CD8-positive, alpha-beta memory T cell (primary cell): ENCODE measurements around the gene ACTR5. TPM values are rescaled to one million over a fixed set of nuclear protein-coding genes. Genes with fewer than 3 reads are reported as not detected.
"Not testable (repeated sequence)": the region's sequence is repeated elsewhere in the genome, so short reads cannot be mapped to it uniquely, and the experiment has no call there.

Experiments
- CTCF ChIA-PET: fragments of 350-600 bp; sonication (Branson Sonifier 250); formaldehyde crosslinking; loops from one replicate; lab custom pipeline; 2021; ENCODE audit warnings: antibody characterized with exemption; lab: Charles Lee
- POLR2A ChIA-PET: fragments of 350-600 bp; sonication (Branson Sonifier 250); formaldehyde crosslinking; loops from one replicate; lab custom pipeline; 2021; ENCODE audit warnings: antibody characterized with exemption; lab: Charles Lee
- DNase-seq, 5 donors: peaks; one replicate each; pipeline versions ENCODE4 v3.0.0 to v3.0.0-alpha.2; 2020 to 2022; ENCODE audit warnings: mixed read lengths in 1 of 5
- H3K27ac ChIP-seq: one replicate; pipeline ENCODE4 v1.7.0; 2013; ENCODE audit warnings: low read depth, mild to moderate bottlenecking, low read length, moderate library complexity
- H3K27me3 ChIP-seq: 2 replicates; pipeline ENCODE4 v1.7.0; 2013; ENCODE audit warnings: low read length, mild to moderate bottlenecking; ENCODE audit not compliant: insufficient read depth, poor library complexity, severe bottlenecking
- H3K36me3 ChIP-seq: 2 replicates; pipeline ENCODE4 v1.7.0; 2013; ENCODE audit warnings: mild to moderate bottlenecking, low read length, moderate library complexity; ENCODE audit not compliant: insufficient read depth
- H3K4me1 ChIP-seq: 2 replicates; pipeline ENCODE4 v1.7.0; 2013; ENCODE audit warnings: mild to moderate bottlenecking, low read length, moderate library complexity; ENCODE audit not compliant: insufficient read depth
- H3K4me3 ChIP-seq: 2 replicates; pipeline ENCODE4 v1.7.0; 2013; ENCODE audit warnings: mild to moderate bottlenecking, low read length
- H3K9me3 ChIP-seq: 2 replicates; pipeline ENCODE4 v1.7.0; 2013; ENCODE audit warnings: mild to moderate bottlenecking, low read length
- H3K27ac Mint-ChIP-seq, 8 donors: one replicate each; pipeline ENCODE4 v1.8.0; 2020 to 2021; ENCODE audit warnings: mixed read lengths in 8 of 8, mild to moderate bottlenecking in 6 of 8, inconsistent platforms in 3 of 8, moderate library complexity in 3 of 8
- H3K27me3 Mint-ChIP-seq, 2 donors: one replicate each; pipeline ENCODE4 v1.8.0; 2020 to 2021; ENCODE audit warnings: mixed read lengths in 2 of 2, mild to moderate bottlenecking in 1 of 2, moderate library complexity in 1 of 2
- H3K36me3 Mint-ChIP-seq, 3 donors: one replicate each; pipeline ENCODE4 v1.8.0; 2020 to 2021; ENCODE audit warnings: mixed read lengths in 3 of 3, inconsistent platforms in 1 of 3, mild to moderate bottlenecking in 1 of 3
- H3K4me1 Mint-ChIP-seq, 3 donors: one replicate each; pipeline ENCODE4 v1.8.0; 2020 to 2021; ENCODE audit warnings: mixed read lengths in 3 of 3, inconsistent platforms in 1 of 3, mild to moderate bottlenecking in 1 of 3
- H3K4me3 Mint-ChIP-seq, 7 donors: one replicate each; pipeline ENCODE4 v1.8.0; 2020 to 2021; ENCODE audit warnings: mixed read lengths in 7 of 7, mild to moderate bottlenecking in 6 of 7, moderate library complexity in 4 of 7, inconsistent platforms in 2 of 7
- H3K9me3 Mint-ChIP-seq, 5 donors: one replicate each; pipeline ENCODE4 v1.8.0; 2020 to 2022; ENCODE audit warnings: mixed read lengths in 5 of 5, mild to moderate bottlenecking in 3 of 5, moderate library complexity in 2 of 5, inconsistent platforms in 1 of 5
- polyA plus RNA-seq: library from polyadenylated mRNA; unstranded; fragments of 300-500 nt; fragmentation: Illumina TruSeq; gene quantifications from one replicate; pipeline ENCODE4 v1.2.3, GENCODE V29; 2021
- total RNA-seq, 2 experiments: library from RNA; stranded (reverse); gene quantifications; one replicate each; pipeline ENCODE4 v1.2.3, GENCODE V29; 2021

The ACTR5 gene
- total and polyA plus RNA-seq, 3 experiments from 2014 or later: 9.5 to 12.6 (median 12.2) TPM

DNA sequence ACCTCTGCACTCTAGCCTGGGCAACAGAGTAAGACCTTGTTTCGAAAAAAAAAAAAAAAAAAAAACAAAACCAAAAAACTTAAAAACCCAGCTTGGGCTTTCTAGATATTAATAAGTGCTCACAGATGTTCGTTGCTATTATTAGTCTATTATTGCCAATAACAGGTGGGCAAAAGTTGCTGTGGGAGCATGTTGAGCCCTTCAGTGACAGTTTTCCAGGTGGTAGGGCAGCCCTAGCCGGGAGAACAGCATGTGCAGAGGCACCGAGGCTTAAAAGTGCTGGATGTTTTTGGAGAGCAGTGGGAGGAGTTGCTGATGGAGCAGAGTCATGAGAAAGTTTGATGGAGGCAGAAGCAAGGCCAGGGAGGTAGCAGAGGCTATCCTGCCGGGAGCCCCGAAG, 61.7 kb downstream of the ACTR5 start:
- Mint-ChIP-seq H3K27ac (peak overlapping the region; percentile 50 to 97 (median 83)), H3K9me3 (no peaks in the 10 kb centered on the region), H3K4me3 (peak overlapping the region in 5 of 7 donors; percentile 12 to 90 (median 51)), H3K36me3 (peaks cover 0 to 78% (median 11%) of the 10 kb centered on the region in 3 donors), H3K4me1 (peaks cover 70 to 81% (median 77%) of the 10 kb centered on the region in 3 donors), H3K27me3 (peaks cover 0 to 5% of the 10 kb centered on the region in 2 donors)
- ChIA-PET POLR2A (interaction anchor here (0.6 kb wide), 1 partner anchor 82 kb away, joined by 3 read pairs; no protein-coding TSS in a partner anchor), CTCF (interaction anchor here (1.7 to 3.8 kb wide), 2 partner anchors 20 to 83 kb away, joined by 6 to 17 read pairs; no protein-coding TSS in a partner anchor)
- no peaks in the 10 kb centered on the region for H3K9me3 ChIP-seq
- peaks cover 69% of the 10 kb centered on the region for H3K4me1 ChIP-seq
- no peak for DNase-seq
- no peak overlapping the region for H3K27ac ChIP-seq
- H3K27me3 ChIP-seq: no peaks in the 10 kb centered on the region
- no peak overlapping the region for H3K4me3 ChIP-seq
- peaks cover 11% of the 10 kb centered on the region for H3K36me3 ChIP-seq

DNA sequence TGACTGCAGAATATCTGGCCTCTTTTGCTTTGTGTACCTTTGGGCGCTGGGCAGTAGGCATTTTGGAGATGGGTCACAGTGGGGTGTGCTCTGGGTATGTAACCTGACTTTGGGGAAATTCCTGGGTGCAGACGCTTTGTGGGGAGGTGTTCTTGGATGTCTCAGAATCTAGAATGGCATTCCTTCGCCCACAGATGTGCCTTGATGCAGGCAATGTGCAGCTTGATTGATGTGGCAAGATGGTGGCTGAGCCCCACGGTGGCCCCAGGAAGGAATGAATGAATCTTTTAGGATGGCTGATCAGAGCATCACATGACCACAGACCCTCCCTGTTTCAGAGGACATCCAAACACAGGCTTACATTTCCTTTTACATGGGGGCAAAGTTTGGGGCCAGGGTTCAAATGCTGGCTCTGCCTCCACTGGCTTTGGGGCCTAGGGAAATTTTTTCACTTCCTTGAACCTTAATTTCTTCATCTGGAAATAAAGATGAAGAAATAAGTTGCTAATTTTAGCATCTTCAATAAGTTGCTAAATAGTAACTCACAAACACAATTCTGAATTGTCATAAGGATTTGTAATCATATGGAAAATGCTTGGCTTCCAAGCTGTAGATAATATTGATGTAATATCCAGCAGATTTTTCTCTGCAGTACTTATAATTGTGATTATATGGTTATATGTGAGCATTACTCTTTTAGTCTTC, 62.8 kb downstream of the ACTR5 start:
- H3K4me1 Mint-ChIP-seq: peaks cover 80 to 90% (median 87%) of the 10 kb centered on the region in 3 donors
- Histone ChIP-seq H3K4me1 (peaks cover 69% of the 10 kb centered on the region), H3K36me3 (peaks cover 11% of the 10 kb centered on the region), H3K9me3 (no peaks in the 10 kb centered on the region), H3K4me3 (no peak overlapping the region), H3K27me3 (no peaks in the 10 kb centered on the region), H3K27ac (no peak overlapping the region)
- ChIA-PET POLR2A (no interaction called here), CTCF (interaction anchor here (1.8 kb wide), 1 partner anchor 82 kb away, joined by 8 read pairs; no protein-coding TSS in a partner anchor)
- peak overlapping the region; percentile 34 to 93 (median 82) for H3K27ac Mint-ChIP-seq
- peak overlapping the region in 5 of 7 donors; percentile 1 to 90 (median 24) for H3K4me3 Mint-ChIP-seq
- DNase-seq: no peak
- H3K36me3 Mint-ChIP-seq: peaks cover 4 to 80% (median 18%) of the 10 kb centered on the region in 3 donors
- H3K27me3 Mint-ChIP-seq: peaks cover 0 to 4% of the 10 kb centered on the region in 2 donors
- no peaks in the 10 kb centered on the region for H3K9me3 Mint-ChIP-seq

DNA sequence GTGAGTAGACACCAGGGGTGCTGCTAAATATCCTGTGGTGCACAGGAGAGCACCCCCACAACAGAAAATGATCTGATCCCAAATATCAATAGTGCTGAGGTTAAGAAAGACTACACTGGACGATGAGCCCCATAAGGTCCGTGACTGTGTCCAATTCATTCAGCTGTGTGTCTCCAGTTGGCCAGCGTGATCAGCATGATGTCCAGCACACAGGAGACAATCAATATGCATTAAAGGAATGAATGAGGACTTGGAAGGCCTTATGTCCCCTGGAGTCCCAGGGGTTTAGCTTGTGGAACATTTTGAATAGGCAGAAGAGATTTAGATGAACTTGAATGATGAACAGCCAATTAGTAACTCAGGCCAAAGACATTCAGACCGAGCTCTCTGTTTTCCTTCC, 63.5 kb downstream of the ACTR5 start:
- no peak overlapping the region for H3K27ac ChIP-seq
- peaks cover 69% of the 10 kb centered on the region for H3K4me1 ChIP-seq
- H3K9me3 ChIP-seq: no peaks in the 10 kb centered on the region
- DNase-seq: no peak
- H3K9me3 Mint-ChIP-seq: no peaks in the 10 kb centered on the region
- peaks cover 7 to 87% (median 21%) of the 10 kb centered on the region in 3 donors for H3K36me3 Mint-ChIP-seq
- H3K4me3 ChIP-seq: no peak overlapping the region
- peaks cover 86 to 96% (median 94%) of the 10 kb centered on the region in 3 donors for H3K4me1 Mint-ChIP-seq
- ChIA-PET CTCF (interaction anchor here (1.8 kb wide), 1 partner anchor 81 kb away, joined by 8 read pairs; no protein-coding TSS in a partner anchor), POLR2A (interaction anchor here (0.5 kb wide), 1 partner anchor 106 kb away, joined by 3 read pairs; no protein-coding TSS in a partner anchor)
- no peaks in the 10 kb centered on the region for H3K27me3 ChIP-seq
- H3K36me3 ChIP-seq: peaks cover 11% of the 10 kb centered on the region
- peak overlapping the region in 7 of 8 donors; percentile 34 to 93 (median 56) for H3K27ac Mint-ChIP-seq
- peaks cover 0 to 4% of the 10 kb centered on the region in 2 donors for H3K27me3 Mint-ChIP-seq
- H3K4me3 Mint-ChIP-seq: peak overlapping the region in 1 of 7 donors; percentile 49

DNA sequence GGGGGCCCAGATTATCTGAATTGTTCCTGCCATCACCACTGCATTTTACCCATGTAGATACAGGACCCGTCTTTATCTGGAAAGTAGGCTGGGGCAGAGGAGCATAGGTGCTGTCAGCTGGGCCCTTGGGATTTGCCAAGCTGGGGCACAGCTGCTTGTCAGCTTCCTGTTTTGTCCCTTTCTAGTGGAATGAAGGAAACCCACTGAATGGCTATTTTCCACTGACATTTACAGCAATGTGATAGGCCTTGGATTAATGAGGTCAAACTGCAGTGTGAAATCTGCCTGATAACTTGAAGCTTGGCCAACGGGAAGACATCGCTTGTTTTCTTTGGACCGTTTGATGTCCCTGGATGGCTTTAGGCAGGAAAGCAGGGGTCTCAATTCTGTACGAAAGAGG, 63.9 kb downstream of the ACTR5 start:
- ChIA-PET CTCF (interaction anchor here (1.8 kb wide), 1 partner anchor 81 kb away, joined by 8 read pairs; no protein-coding TSS in a partner anchor), POLR2A (interaction anchor here (0.5 kb wide), 1 partner anchor 105 kb away, joined by 3 read pairs; no protein-coding TSS in a partner anchor)
- Histone ChIP-seq H3K9me3 (no peaks in the 10 kb centered on the region), H3K36me3 (peaks cover 11% of the 10 kb centered on the region), H3K27me3 (no peaks in the 10 kb centered on the region), H3K27ac (no peak overlapping the region), H3K4me3 (no peak overlapping the region), H3K4me1 (peaks cover 66% of the 10 kb centered on the region)
- Mint-ChIP-seq H3K36me3 (peaks cover 11 to 87% (median 23%) of the 10 kb centered on the region in 3 donors), H3K4me3 (peak overlapping the region in 1 of 7 donors; percentile 49), H3K27ac (peak overlapping the region in 6 of 8 donors; percentile 30 to 93 (median 54)), H3K4me1 (peaks cover 86 to 98% (median 95%) of the 10 kb centered on the region in 3 donors), H3K27me3 (peaks cover 0 to under 1% of the 10 kb centered on the region in 2 donors), H3K9me3 (no peaks in the 10 kb centered on the region)
- no peak for DNase-seq

DNA sequence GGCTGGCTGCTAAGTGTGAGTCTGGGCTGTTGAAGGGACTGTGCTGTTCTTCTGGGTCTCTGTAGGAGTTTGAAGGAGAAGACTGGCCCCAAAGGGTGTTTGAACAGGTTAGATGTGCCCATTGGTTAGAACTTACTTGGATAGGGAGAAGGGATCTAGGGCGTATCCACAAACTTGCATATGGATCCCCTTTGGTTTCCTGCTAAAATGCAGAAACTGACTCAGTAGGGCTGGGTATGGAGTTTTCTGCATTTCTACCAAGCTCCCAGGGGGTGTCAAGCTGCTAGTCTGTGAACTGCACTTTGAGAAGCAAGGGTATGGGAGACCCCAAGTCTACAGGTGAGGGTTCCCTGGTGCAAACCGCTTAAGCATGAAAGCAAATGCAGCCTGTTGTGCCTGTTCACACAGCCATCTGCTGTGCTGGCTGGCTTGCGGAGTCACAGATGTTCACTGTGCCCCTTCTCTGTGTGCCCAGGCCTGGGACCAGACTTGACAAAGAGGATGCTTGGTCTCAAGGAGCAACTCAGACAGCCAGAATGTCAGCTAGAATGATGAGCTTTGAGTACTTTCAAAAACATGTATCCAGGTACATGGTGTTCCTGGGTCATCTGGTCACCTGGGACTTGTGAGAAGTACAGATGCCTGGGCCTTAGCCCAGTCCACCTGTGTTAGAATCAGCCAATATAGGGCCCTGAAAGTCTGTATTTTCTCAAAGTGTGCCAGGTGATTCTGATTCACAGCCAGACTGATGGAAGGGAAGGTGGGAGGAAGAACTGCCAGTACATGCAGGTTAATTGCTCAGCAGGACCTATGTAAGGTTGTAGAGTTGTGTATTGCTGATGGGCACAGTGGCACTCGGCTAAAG, 64.7 kb downstream of the ACTR5 start:
- no peaks in the 10 kb centered on the region for H3K9me3 Mint-ChIP-seq
- H3K4me1 Mint-ChIP-seq: peaks cover 81 to 98% (median 95%) of the 10 kb centered on the region in 3 donors
- no peaks in the 10 kb centered on the region for H3K27me3 Mint-ChIP-seq
- Histone ChIP-seq H3K4me3 (no peak overlapping the region), H3K9me3 (no peaks in the 10 kb centered on the region), H3K36me3 (peaks cover 11% of the 10 kb centered on the region), H3K4me1 (peaks cover 58% of the 10 kb centered on the region), H3K27ac (no peak overlapping the region), H3K27me3 (no peaks in the 10 kb centered on the region)
- ChIA-PET POLR2A (no interaction called here), CTCF (interaction anchor here (1.8 kb wide), 1 partner anchor 80 kb away, joined by 8 read pairs; no protein-coding TSS in a partner anchor)
- DNase-seq: no peak
- peak overlapping the region in 7 of 8 donors; percentile 9 to 93 (median 70) for H3K27ac Mint-ChIP-seq
- H3K4me3 Mint-ChIP-seq: peak overlapping the region in 2 of 7 donors; percentile 35 to 37
- peaks cover 11 to 84% (median 21%) of the 10 kb centered on the region in 3 donors for H3K36me3 Mint-ChIP-seq

DNA sequence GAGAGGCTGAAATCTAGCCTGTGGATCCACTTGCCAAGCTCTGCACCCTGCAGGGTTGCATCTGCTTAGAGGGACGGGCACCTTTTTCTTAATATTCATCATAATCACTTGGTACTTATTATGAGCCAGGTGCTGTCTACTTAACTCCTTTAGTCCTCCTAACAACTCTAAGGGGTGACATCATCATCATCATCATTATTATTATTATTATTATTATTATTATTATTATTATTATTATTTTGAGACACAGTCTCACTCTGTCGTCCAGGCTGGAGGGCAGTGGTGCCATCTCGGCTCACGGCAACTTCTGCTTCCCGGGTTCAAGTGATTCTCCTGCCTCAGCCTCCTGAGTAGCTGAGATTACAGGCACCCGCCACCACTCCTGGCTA, 65.3 kb downstream of the ACTR5 start:
- H3K9me3 ChIP-seq, CTCF ChIA-PET, POLR2A ChIA-PET: not testable (repeated sequence)

DNA sequence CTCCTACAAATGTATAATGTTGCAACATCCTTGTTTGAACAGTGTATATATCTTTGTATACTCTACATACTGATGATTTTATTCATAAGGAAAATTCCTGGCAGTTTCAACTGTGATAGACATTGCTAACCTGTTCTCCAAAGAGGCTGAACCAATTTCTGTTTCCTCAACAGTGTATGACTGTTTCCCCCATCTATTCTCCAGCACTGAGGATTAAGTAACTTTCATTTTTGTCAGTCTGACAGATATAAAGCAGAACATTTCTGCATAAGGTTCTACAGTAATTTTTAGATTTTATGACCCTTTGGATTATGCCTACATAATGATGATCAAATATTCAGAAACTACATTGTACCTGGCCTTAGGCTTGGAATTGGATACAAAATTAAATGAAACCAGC, 67.2 kb downstream of the ACTR5 start:
- Mint-ChIP-seq H3K4me3 (no peak overlapping the region), H3K36me3 (peaks cover 14 to 82% (median 24%) of the 10 kb centered on the region in 3 donors), H3K9me3 (no peaks in the 10 kb centered on the region), H3K4me1 (peaks cover 72 to 93% (median 89%) of the 10 kb centered on the region in 3 donors), H3K27ac (peak overlapping the region in 5 of 8 donors; percentile 19 to 85 (median 45)), H3K27me3 (no peaks in the 10 kb centered on the region)
- DNase-seq: no peak
- Histone ChIP-seq H3K27ac (no peak overlapping the region), H3K36me3 (peaks cover 6% of the 10 kb centered on the region), H3K4me1 (peaks cover 33% of the 10 kb centered on the region), H3K9me3 (no peaks in the 10 kb centered on the region), H3K4me3 (no peak overlapping the region), H3K27me3 (no peaks in the 10 kb centered on the region)
- ChIA-PET CTCF (interaction anchor here (1.0 to 1.4 kb wide), 2 partner anchors 10 to 36 kb away, joined by 3 to 5 read pairs; partner anchors contain the start of gene PPP1R16B), POLR2A (no interaction called here)

More for the DNA sequence above, 65.3 kb downstream of the ACTR5 start:
- not testable (repeated sequence) for DNase-seq, H3K27me3 Mint-ChIP-seq, H3K9me3 Mint-ChIP-seq, H3K4me3 ChIP-seq, H3K27me3 ChIP-seq, H3K27ac ChIP-seq
- Histone ChIP-seq H3K4me1 (peaks cover 52% of the 10 kb centered on the region), H3K36me3 (peaks cover 11% of the 10 kb centered on the region)
- Mint-ChIP-seq H3K4me3 (peak overlapping the region in 1 of 7 donors; percentile 10), H3K36me3 (peaks cover 11 to 84% (median 21%) of the 10 kb centered on the region in 3 donors), H3K4me1 (peaks cover 80 to 98% (median 94%) of the 10 kb centered on the region in 3 donors), H3K27ac (peak overlapping the region in 4 of 8 donors; percentile 9 to 88 (median 49))
